Erythroblast (primary cell): ENCODE results near the gene GK.
"Not testable (repeated sequence)": the region's sequence is repeated elsewhere in the genome, so short reads cannot be mapped to it uniquely, and the experiment has no call there.

Source experiments
- DNase-seq, 2 experiments: peaks; one replicate each; lab custom pipeline; 2025; lab: John Stamatoyannopoulos, UW
- GATA1 ChIP-seq: IDR thresholded peaks from 2 replicates; pipeline ENCODE4 v1.6.1; 2011; ENCODE audit warnings: low read depth, mild to moderate bottlenecking, control low read depth, low read length, moderate library complexity
- POLR2A ChIP-seq: IDR thresholded peaks from 2 replicates; pipeline ENCODE4 v1.6.1; 2011; ENCODE audit warnings: mild to moderate bottlenecking, low read length

Gene GK

DNA sequence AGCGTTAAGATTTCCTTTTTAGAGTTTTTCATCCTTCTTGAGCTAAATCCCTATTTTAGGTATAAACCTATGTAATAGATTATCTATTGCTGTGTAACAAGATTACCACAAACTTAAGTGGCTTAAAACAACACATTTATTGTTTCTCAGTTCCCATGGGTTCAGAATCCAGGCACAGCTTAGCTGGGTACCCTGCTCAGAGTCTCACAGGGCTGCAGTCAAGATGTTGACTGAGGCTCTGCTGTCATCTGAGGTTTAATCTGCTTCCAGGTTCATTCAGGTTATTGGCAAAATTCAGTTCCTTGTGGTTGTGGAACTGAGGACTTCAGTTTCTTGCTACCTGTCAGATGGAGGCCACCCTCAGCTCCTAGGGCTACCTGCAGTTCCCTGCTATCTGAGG lies 60.9 kb downstream of the GK start:
- no peak for DNase-seq
- TF ChIP-seq GATA1 (no peak), POLR2A (no peak)

DNA sequence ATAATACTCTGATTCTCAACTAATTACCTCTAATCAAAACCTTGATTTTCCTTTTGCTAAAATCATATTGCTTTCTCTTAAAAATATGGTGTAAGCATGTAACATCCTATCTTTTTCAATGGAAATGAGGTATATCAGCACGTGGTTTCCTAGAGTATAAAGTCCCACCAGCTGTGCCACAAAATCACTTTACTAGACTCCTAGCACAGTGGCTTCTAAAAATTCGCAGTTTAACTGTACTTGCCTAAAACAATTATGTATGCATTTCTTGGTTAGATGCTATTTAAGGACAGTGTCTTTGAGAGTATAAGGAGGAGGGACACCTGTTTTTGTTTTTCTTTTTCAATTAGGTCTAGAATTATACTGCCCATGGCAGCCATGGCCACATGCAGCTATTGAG lies 62.8 kb downstream of the GK start:
- TF ChIP-seq GATA1 (no peak), POLR2A (no peak)
- no peak for DNase-seq

DNA sequence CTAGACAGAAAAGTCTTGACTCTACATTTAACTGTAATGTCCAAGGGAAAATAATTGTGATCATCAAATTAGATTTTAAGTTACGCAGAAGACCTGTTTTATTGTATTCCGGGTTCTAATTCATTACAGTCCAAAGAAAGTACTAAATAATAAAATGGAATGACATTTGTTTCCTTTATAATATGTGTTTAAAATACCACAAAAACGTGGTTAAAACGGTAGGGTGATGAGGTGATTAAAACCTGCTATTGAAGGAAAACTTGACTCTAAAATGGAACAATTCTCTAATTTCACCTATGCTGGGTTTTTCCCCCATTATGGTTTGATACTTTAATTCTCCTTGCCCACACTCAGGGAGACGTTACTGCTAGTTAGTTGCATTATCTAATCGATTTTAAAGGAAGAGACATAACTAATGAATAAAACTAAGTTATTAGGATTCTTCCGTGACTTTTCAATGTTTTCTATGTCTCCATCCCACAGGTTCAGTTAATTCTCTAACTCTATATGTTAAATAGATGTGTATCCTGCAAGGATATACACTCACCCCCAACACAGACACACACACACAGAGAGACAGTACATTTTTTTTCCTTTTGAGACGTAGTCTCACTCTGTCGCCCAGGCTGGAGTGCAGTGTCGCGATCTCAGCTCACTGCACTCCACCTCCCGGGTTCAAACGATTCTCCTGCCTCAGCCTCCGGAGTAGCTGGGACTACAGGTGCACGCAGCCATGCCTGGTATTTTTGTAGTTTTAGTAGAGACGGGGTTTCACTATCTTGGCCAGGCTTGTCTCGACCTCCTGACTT lies 80.8 kb downstream of the GK start:
- no peak for DNase-seq
- no peak for TF ChIP-seq POLR2A
- TF ChIP-seq GATA1: no peak

DNA sequence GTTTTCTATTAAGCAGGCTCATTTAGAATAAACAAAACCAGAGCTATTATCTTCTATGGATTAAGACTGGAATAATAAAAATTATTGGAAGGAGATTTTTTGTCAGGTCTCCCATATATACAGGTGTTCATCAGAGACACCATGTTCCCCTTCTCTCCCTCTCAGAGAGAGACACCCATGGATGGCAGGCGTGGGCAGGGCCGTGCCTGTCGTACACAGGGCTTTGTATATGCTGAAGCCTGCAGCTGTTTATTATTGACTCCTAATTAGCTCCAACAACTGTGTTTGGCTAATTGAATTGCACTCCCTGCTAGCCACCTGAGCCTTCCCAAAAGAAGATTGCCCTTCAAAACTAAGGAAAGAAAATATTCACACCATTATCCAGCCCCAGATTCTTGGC lies 81.6 kb downstream of the GK start:
- TF ChIP-seq POLR2A: no peak
- TF ChIP-seq GATA1: no peak
- DNase-seq: no peak

DNA sequence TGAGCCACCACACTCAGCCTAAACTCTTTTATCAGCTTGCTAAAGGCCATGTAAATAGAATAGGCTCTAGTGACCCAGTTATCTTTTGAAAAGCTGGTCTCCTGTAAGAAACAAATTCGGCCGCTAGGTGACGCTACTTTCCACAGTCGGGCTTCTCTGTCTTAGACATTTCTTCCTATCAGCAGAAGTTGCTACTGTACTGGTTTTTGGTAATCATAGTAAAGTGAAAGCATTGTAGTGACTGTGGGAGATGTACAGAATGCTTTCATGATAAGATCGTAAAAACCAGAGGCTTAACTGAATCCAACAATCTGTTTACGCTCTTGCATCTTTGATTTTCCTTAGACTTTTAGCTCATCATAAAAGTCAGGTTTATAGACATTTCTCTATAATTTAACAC lies 82.6 kb downstream of the GK start:
- peak; percentile 54 to 68 for DNase-seq
- TF ChIP-seq POLR2A: no peak
- TF ChIP-seq GATA1: no peak

DNA sequence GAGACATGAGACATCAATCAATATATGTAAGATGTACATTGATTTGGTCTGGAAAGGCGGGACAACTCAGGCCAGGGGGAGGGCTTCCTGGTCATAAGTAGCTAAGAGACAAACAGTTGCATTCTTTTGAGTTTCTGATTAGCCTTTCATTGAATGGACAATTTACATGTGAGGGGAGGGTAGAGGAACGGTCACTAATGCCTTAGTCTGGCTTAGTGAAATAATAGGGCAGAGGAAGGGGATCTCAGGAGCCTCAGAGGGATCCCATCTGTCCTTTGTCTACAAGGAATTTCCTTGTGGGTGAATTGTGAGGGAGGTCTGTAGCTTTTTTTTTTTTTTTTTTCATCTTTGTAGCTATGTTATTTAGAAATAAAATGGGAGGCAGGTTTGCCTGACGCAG lies 88.3 kb downstream of the GK start:
- TF ChIP-seq POLR2A (no peak), GATA1 (no peak)

DNA sequence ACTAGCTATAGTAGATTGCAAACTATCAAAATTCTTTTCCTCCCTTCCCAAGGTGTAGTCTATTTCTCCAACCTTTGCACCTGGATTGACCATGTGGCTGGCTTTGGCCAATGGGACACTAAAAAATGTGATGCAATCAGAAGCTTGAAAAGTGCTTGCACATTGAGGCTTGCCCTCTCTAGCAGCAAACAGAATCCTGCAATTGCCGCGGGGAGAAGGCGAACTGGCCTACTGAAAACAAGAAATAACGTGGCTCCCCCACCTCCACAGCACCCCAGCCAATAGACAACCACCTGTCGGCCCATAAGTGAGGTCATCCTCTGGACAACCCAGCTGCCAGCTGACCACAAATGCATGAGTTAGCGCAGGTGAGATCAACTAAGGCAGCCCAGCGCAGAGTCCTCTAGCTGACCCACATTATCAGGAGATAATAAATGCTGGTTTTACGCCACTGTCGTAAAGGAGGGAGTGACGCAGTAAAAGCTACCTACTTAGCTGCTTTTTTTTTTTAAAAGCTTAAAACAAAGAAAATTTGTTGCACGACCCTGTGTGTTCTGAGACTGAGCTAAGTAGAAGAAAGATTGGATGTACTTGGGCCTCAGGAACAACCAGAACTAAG lies 95.2 kb downstream of the GK start:
- TF ChIP-seq GATA1: no peak
- TF ChIP-seq POLR2A: no peak

More for the DNA sequence above, 88.3 kb downstream of the GK start:
- DNase-seq: no peak

DNA sequence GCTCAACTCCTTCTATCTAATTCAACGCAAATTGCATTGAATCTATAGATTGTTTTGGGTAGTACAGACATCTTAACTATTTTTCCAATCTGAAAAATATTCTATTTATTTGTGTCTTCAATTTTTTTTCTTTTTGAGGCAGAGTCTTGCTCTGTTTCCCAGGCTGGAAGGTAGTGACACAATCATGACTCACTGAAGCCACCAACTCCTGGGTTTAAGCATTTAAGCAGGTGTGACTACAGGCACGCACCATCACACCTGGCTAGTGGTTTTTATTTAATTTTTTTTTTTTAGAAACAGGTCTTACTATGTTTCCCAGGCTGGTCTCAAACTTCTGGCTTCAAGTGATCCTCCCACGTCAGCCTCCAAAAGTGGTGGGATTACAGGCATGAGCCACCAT lies 98.3 kb downstream of the GK start:
- DNase-seq: no peak

More for the DNA sequence above, 95.2 kb downstream of the GK start:
- DNase-seq: no peak

DNA sequence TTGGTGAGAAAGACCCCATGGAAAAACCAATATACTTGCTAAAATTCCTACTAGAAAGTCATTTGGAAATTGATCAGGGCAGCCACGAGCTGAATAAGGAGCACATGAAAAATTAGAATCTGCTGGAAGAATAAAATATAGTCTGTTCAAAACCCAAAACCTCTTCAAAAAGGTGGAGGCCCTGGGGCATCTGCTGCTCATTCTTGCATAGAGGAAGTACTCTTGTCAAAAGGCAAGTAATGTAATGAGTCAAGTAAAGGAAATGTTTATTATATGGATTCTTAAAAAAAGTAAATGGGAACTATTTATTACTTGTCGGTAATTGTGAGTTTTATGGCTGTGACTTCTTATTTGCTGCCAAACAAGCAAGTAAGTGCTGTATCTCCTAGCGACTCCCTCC lies 109.5 kb downstream of the GK start:
- no peak for DNase-seq
- no peak for TF ChIP-seq GATA1
- TF ChIP-seq POLR2A: no peak

More for the DNA sequence above, 98.3 kb downstream of the GK start:
- TF ChIP-seq GATA1 (no peak), POLR2A (no peak)

DNA sequence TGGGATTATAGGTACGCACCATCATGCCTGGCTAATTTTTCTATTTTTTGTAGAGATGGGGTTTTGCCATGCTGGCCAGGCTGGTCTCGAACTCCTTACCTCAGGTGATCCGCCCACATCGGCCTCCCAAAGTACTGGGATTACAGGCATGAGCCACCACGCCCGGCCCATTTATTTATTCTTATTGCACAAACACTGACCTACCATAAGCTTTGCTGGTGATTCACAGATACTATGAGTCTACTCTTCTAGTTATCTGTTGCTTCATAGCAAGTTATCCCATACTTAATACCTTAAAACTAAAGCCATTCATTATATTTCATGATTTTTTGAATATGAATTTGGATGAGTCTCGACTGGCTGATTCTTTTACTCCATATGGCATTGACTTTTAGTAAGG lies 120.5 kb downstream of the GK start:
- DNase-seq: not testable (repeated sequence)

DNA sequence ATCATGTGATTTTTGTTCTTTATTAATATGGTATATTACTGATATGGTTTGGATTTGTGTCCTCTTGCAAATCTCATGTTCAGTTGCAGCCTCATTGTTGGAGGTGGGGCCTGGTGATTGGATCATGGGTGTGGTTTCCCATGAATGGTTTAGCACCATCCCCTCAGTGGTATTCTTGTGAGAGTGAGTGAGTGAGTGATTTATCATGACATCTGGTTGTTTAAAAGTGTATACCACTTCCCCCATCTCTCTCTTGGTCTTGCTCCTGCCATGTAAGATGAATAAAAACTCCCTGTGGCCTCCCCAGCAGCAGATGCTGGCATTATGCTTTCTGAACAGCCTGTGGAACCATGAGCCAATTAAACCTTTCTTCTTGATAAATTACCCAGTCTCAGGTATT lies 124.4 kb downstream of the GK start:
- no peak for DNase-seq
- TF ChIP-seq GATA1: no peak
- no peak for TF ChIP-seq POLR2A

DNA sequence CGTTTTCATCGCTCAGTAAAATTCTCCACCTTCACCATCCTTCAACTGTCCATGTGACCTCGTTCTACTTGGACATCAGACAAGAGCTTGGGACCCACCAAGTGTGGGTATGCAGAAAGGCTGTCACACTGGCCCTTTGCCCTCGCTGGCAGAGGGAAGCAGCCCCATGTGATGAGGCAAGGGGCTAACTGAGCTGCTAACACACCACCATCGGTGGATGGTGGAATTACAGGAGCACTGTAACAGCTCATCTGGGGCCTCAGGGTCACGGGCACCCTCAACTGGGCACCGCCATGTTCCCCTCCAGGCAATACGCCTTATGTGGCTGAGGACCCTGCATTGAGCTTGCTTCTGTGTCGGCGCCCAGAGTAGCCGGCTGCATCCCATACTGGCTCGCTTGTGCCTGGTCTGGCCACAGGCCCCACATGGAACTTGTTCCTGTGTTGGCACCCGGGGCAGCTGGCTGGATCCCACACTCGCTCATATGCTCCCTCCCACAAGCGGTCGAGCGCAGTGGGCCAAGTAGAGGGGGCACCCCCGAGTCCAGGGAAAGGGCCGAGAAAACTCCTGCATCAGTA lies 126.3 kb downstream of the GK start:
- no peak for DNase-seq
- no peak for TF ChIP-seq POLR2A
- TF ChIP-seq GATA1: no peak
